Measurements from ENCODE around the gene DOHH.

DNA sequence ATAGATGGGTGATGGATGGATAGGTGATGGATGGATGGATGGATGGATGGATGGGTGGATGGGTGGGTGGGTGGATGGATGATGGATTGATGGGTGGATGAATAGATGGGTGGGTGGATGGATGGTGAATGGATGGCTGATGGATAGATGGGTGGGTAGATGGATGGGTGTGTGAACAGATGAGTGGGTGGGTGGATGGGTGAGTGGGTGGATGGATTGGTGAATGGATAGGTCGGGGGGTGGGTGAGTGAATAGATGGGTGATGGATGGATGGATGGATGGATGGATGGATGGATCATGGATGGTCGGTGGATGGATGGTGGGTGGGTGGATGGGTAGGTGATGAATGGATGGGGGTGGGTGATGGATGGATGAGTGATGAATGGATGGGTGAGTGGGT is 23.6 kb downstream of the DOHH start:
- TF ChIP-seq, protein P1, sequence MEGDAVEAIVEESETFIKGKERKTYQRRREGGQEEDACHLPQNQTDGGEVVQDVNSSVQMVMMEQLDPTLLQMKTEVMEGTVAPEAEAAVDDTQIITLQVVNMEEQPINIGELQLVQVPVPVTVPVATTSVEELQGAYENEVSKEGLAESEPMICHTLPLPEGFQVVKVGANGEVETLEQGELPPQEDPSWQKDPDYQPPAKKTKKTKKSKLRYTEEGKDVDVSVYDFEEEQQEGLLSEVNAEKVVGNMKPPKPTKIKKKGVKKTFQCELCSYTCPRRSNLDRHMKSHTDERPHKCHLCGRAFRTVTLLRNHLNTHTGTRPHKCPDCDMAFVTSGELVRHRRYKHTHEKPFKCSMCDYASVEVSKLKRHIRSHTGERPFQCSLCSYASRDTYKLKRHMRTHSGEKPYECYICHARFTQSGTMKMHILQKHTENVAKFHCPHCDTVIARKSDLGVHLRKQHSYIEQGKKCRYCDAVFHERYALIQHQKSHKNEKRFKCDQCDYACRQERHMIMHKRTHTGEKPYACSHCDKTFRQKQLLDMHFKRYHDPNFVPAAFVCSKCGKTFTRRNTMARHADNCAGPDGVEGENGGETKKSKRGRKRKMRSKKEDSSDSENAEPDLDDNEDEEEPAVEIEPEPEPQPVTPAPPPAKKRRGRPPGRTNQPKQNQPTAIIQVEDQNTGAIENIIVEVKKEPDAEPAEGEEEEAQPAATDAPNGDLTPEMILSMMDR (conservative IDR thresholded peaks at IDR 0.05; ENCODE audit: low read length) = no peak
- TF ChIP-seq EZH2phosphoT487 (IDR thresholded peaks at IDR 0.05; ENCODE audit: borderline replicate concordance) = no peak
